Stimulated activated CD4-positive, alpha-beta T cell treated with anti-CD3 and anti-CD28 coated beads, Interleukin-4, amount 100 ng/mL, for 4 hours (primary cell): ENCODE data around the gene MBIP.
A peak's percentile ranks its signal among the peaks of the same experiment; 100 is the strongest.
"Not testable (repeated sequence)": the region's sequence is repeated elsewhere in the genome, so short reads cannot be mapped to it uniquely, and the experiment has no call there.

Source experiments
- DNase-seq, 2 experiments: peaks; one replicate each; pipeline ENCODE4 v3.0.0-alpha.2; 2020

The MBIP gene

GRCh38 chr14:36320200-36320896 lies at the start of gene MBIP:
MBIP (minus strand) TSS chr14:36320637; CDS start chr14:36320588, 49 bp downstream.
- DNase-seq, result peak; percentile 81 to 89

- DNase-seq, result no peak
Observed at GRCh38 chr14:36367985-36368774, 47.7 kb upstream of the MBIP start.

DNA sequence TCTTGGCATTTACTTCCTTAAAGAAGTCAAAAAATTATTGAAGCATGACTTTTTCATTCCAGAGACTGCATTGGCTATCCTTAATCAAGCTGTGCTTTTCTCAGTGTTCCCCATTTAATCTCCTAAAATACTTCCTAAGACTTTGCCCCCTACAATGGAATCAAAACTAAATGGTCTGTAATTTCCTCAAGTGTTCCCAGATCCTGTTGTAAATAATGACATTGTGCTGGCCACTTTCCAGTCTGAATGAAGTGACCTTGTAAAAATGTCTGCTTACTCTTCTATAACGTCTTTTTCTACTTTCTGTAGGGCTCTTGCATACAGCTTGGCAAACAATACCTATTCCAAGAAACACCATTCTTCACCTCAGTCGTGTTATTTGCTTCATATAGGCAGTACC lies 45.3 kb upstream of the MBIP start:
- no peak for DNase-seq

DNA sequence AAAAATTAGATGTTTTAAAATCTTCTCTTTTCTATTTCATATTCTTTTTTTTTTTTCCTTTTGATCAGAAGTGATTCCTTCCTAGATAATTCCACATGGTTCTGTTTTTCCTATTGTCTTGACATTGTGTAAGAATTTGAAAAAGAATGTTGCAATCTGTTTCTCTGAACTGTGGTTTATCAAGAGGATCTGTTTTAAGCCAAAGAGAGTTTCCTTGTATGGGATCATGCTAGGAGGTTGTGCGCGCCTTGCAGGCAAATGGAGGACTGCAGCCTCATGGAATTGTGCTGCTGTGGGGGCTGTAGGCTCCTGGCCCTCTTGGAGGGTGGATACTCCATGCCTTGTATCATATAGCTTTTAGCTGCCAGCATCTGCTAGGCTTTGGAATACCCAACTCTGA lies 43.3 kb upstream of the MBIP start:
- no peak for DNase-seq

DNA sequence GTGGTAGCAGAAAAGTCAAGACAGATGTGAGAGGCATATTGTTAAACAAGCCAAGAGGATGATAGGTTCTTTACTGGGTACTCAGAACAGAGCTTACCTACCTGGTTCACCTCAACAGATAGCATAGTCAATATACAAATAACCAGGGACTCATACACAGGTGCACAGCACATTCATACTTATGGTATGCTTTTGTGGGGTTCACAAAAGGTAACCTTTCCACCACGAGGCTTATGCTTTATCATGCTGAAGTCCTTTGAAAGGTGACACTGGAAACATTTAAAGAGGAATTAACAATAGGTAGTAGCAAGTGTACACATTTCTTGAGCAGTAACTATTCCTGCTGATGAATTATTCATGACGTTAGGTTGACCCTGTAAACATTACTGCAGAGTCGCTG lies 42.2 kb upstream of the MBIP start:
- DNase-seq, result no peak

GRCh38 chr14:36361210-36361853 lies 40.9 kb upstream of the MBIP start:
- no peak for DNase-seq

- DNase-seq, result no peak
Observed at GRCh38 chr14:36356862-36357261, 36.4 kb upstream of the MBIP start.

- no peak for DNase-seq
Observed at GRCh38 chr14:36346052-36346451, 25.6 kb upstream of the MBIP start.

DNA sequence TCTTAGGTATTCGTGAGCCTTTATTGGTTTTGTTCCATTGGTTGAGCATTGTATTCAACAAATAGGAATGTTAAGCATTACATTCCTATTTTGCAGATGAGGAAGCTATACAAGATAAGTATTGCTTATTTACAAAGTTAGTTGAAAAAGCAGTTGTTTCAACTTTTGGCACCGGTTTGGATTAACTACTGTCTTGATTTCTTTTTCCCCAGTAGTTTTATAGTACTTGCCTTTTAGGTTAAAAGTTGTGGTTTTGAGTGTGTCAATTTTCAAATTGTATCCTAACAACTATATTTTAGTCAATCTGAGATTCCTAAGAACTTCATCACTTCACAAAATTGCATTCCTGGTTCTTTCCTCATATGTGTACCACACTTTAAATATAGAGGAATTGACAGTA lies 23.8 kb upstream of the MBIP start:
- no peak for DNase-seq

- DNase-seq, result not testable (repeated sequence)
Observed at GRCh38 chr14:36341811-36342210, 21.4 kb upstream of the MBIP start.

DNA sequence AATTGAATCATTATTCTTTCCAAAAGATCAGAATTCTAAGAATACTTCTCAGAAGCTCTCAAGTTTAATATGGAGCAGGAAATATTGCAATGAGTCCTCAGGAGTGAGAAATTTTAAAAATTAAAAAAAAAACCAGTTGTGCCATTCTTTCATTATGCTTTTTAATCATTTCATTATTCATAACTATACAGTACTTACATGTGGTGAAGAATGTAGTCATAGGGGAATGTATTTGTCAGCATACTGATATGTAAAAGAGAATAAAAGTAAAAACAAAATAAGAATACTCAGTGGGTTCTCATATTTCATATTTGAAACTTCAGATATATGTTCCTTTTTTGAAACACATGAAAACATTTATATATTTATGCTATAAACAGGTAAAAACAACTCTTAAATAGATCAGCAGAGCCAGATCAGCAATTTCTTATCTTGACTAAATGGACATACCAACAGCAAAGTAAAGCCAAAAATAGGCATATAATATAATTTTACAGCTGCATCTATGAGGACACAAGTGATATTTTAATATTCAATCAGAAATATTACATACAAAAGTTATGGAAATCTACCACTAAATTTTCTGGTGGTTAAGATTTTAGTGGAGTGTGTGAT lies 19.9 kb upstream of the MBIP start:
- DNase-seq, result no peak

- no peak for DNase-seq
Observed at GRCh38 chr14:36339816-36340215, 19.4 kb upstream of the MBIP start.

- DNase-seq, result no peak
Observed at GRCh38 chr14:36333119-36333518, 12.7 kb upstream of the MBIP start.

GRCh38 chr14:36327573-36327972 lies 7.1 kb upstream of the MBIP start:
- not testable (repeated sequence) for DNase-seq

DNA sequence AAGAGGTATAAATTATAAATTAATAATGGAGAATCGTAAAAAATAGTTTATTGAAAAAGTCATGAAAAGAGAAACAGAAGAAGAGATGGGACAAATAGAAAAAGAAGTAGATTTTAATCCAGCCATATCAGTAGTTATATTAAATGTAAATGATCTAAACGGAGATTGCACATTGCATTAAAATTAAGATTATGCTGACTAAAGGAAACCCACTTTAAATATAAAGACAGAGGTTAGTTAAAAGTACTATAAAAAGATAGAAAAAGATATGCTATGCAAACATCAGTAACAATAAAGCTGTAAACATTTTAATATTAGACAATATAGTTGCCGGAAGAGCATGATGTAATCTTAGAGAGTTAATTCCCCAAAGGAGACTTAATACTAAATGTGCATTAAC lies 5.4 kb upstream of the MBIP start:
- DNase-seq, result no peak

GRCh38 chr14:36324897-36325296 lies 4.5 kb upstream of the MBIP start:
- no peak for DNase-seq

DNA sequence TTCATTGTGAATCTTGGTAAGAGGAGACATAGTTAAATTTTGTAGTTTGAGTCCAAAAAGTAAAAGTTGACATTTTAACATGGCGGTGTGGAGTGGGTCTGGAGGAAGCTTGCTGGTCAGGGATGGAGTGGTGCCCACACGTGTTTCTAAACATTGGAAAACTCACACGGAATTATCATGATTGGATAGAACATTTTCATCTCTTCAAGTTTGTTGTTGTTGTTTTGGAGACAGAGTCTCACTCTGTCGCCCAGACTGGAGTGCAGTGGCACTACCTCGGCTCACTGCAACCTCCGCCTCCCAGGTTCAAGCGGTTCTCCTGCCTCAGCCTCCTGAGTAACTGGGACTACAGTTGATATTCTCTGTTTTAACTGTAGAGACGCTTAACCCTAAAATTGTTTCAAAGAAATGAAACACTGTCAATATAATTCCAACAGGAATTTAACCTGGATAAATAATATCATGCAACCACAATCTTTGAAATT lies 502 bp upstream of the MBIP start:
- no peak for DNase-seq

DNA sequence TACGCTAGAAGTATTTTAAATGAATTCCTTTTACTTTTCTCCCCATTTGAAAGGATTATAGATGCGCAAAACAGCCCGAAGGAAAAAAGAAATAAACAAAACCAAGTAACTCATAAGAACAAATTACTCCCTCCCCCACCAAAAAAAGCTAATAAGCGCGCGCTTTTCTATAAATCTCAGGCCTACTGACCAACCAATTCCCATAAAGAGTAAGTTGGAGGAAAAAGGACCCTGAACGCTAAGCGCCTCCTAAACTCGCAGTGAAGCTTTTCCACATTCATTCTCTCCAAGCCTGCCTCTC lies 588 bp downstream of the MBIP start:
- no peak for DNase-seq

- DNase-seq, result no peak
Observed at GRCh38 chr14:36317650-36318049, 2.8 kb downstream of the MBIP start.

GRCh38 chr14:36316131-36316530 lies 4.3 kb downstream of the MBIP start:
- DNase-seq, result no peak

DNA sequence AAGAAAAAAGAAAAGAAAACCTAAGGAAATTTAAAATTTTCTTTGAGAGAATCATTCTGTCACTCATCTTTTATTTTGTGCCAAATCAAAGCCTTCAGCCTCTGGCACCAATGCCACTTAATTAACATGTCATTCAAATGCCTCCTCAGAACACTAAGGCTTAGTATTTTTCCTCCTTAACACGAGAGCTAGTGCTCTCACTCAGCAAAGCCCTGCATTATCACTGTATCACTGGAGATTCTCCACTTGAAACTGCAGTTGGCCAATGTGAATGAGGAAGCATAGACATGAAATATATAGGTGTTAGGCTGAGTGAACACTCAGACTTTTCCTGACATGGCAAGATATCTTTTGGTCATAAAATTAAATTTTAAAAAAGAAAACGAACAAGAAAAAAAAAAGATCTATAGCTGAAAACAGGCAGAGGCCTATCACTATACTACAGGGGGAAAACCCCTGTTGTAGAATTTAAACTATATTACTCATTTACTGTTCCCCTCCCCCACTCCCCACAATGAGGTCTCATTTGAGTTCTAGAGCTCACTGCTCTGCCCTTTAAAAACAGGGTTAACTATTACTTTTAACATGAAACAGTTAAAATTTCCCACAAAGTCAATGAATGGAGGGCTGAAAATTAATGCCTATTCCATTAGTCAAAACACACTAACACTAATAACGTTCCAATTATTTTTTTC lies 5.1 kb downstream of the MBIP start:
- DNase-seq, result no peak

GRCh38 chr14:36313898-36314297 lies 6.5 kb downstream of the MBIP start:
- DNase-seq, result no peak

- no peak for DNase-seq
Observed at GRCh38 chr14:36313206-36313605, 7.2 kb downstream of the MBIP start.
